Trophoblast cell (in vitro differentiated cells and primary cell): ENCODE data around the gene CBLC.

Experiments
- DNase-seq, 2 donors: peaks; one replicate each; pipeline ENCODE4 v3.0.0-alpha.2; 2016
- H2AFZ ChIP-seq: 2 replicates; pipeline ENCODE4 v1.6.1; 2013; ENCODE audit warnings: low read length, moderate library complexity, mild to moderate bottlenecking; ENCODE audit not compliant: insufficient read depth, poor library complexity
- H2AK5ac ChIP-seq: 2 replicates; pipeline ENCODE4 v1.6.1; 2013; ENCODE audit warnings: mild to moderate bottlenecking, low read length
- H2BK120ac ChIP-seq: 2 replicates; pipeline ENCODE4 v1.6.1; 2013; ENCODE audit warnings: low read length, mild to moderate bottlenecking, moderate library complexity; ENCODE audit not compliant: insufficient read depth, poor library complexity
- H2BK12ac ChIP-seq: 2 replicates; pipeline ENCODE4 v1.6.1; 2013; ENCODE audit warnings: mild to moderate bottlenecking, low read length, moderate library complexity
- H2BK5ac ChIP-seq: 2 replicates; pipeline ENCODE4 v1.6.1; 2013; ENCODE audit warnings: low read length, low read depth, moderate library complexity, mild to moderate bottlenecking; ENCODE audit not compliant: poor library complexity
- H3K14ac ChIP-seq: 2 replicates; pipeline ENCODE4 v1.6.1; 2013; ENCODE audit warnings: mild to moderate bottlenecking, low read length
- H3K18ac ChIP-seq: 2 replicates; pipeline ENCODE4 v1.6.1; 2013; ENCODE audit warnings: mild to moderate bottlenecking, low read length
- H3K23ac ChIP-seq: 2 replicates; pipeline ENCODE4 v1.6.1; 2013; ENCODE audit warnings: low read length
- H3K27ac ChIP-seq: 2 replicates; pipeline ENCODE4 v1.5.1; 2013; ENCODE audit warnings: low read depth, mild to moderate bottlenecking, inconsistent platforms, low read length, moderate library complexity
- H3K27me3 ChIP-seq: 2 replicates; pipeline ENCODE4 v1.6.1; 2013; ENCODE audit warnings: inconsistent platforms, mild to moderate bottlenecking, low read length, moderate library complexity; ENCODE audit not compliant: insufficient read depth
- H3K36me3 ChIP-seq, 2 experiments: 1 replicate in 1 of 2; 2 replicates in 1 of 2; pipeline ENCODE4 v1.6.1; 2013; ENCODE audit warnings: low read length in 2 of 2, mild to moderate bottlenecking in 2 of 2, moderate library complexity in 1 of 2; ENCODE audit not compliant: insufficient read depth in 2 of 2, control insufficient read depth in 1 of 2
- H3K4ac ChIP-seq: 2 replicates; pipeline ENCODE4 v1.6.1; 2013; ENCODE audit warnings: low read depth, mild to moderate bottlenecking, low read length, moderate library complexity
- H3K4me1 ChIP-seq, 2 experiments: 1 replicate in 1 of 2; 2 replicates in 1 of 2; pipeline ENCODE4 v1.6.1; 2013; ENCODE audit warnings: low read length in 2 of 2, mild to moderate bottlenecking in 2 of 2, moderate library complexity in 1 of 2; ENCODE audit not compliant: insufficient read depth in 2 of 2, control insufficient read depth in 1 of 2
- H3K4me2 ChIP-seq: 2 replicates; pipeline ENCODE4 v1.6.1; 2013; ENCODE audit warnings: inconsistent platforms, mild to moderate bottlenecking, low read length, moderate library complexity
- H3K4me3 ChIP-seq: 2 replicates; pipeline ENCODE4 v1.5.1; 2013; ENCODE audit warnings: mild to moderate bottlenecking, low read depth, low read length, inconsistent platforms
- H3K79me1 ChIP-seq: one replicate; pipeline ENCODE4 v1.6.1; 2013; ENCODE audit warnings: low read length
- H3K79me2 ChIP-seq: 2 replicates; pipeline ENCODE4 v1.6.1; 2013; ENCODE audit warnings: low read length, mild to moderate bottlenecking; ENCODE audit not compliant: control insufficient read depth, insufficient read depth, poor library complexity
- H3K9ac ChIP-seq: 2 replicates; pipeline ENCODE4 v1.6.1; 2013; ENCODE audit warnings: mild to moderate bottlenecking, low read length
- H3K9me3 ChIP-seq: 2 replicates; pipeline ENCODE4 v1.6.1; 2013; ENCODE audit warnings: low read depth, mild to moderate bottlenecking, control low read depth, inconsistent platforms, low read length; ENCODE audit not compliant: insufficient read depth
- H4K12ac ChIP-seq: 2 replicates; pipeline ENCODE4 v1.6.1; 2013; ENCODE audit warnings: low read depth, mild to moderate bottlenecking, low read length, moderate library complexity
- H4K8ac ChIP-seq: 2 replicates; pipeline ENCODE4 v1.6.1; 2013; ENCODE audit warnings: low read depth, mild to moderate bottlenecking, low read length, moderate library complexity
- H4K91ac ChIP-seq: one replicate; pipeline ENCODE4 v1.6.1; 2013; ENCODE audit warnings: low read depth, mild to moderate bottlenecking, low read length, moderate library complexity
- WGBS: extraction: QIAGEN DNeasy Blood & Tissue Kit; methylation state at CpG from one replicate; pipeline ENCODE4 v1.1.7; 2013; ENCODE audit warnings: missing lambda C conversion rate; ENCODE audit not compliant: insufficient read length, insufficient coverage; ENCODE audit errors: extremely low coverage; 5-methylcytosine and 5-hydroxymethylcytosine counted together

CBLC gene

DNA sequence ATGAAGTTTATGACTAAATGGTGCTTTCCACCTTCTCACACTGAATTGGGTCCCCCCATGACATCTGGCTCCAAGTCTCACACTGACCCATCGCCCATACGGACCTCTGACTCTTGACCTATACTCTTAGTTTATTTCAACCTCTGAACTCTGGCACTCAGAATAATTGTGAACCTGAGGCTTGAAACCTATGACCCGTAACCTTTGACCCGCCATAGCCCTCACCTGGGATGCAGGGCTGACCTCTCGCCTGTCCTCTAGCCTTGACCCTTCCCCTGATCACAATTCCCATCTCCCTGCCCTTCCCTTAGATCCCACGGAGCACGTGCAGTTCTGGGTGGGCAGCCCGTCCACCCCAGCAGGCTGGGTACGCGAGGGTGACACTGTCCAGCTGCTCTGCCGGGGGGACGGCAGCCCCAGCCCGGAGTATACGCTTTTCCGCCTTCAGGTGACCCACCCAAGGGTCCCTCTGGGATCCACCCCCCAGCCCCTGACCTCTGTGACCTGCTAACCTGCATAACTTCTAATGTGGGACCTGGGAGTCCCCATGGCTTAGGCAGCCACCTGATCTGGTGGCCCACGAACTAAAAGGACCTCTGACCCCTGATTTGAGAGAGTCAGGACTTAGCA, 36.3 kb downstream of the CBLC start:
- Histone ChIP-seq H3K4me2 (no peak overlapping the region), H4K8ac (no peak overlapping the region), H2BK12ac (no peak overlapping the region), H2BK120ac (no peak overlapping the region), H3K9ac (no peak overlapping the region), H3K36me3 (peaks cover 4 to 5% of the 10 kb centered on the region in 2 experiments), H3K79me1 (peaks cover 4% of the 10 kb centered on the region), H3K9me3 (no peaks in the 10 kb centered on the region), H3K4me3 (no peak overlapping the region), H3K4ac (no peak overlapping the region), H2AK5ac (no peak overlapping the region), H3K4me1 (peaks cover 5 to 6% of the 10 kb centered on the region in 2 experiments), H3K14ac (no peak overlapping the region), H3K23ac (no peak overlapping the region), H4K12ac (no peak overlapping the region), H2BK5ac (no peak overlapping the region), H3K27me3 (no peaks in the 10 kb centered on the region), H2AFZ (no peak overlapping the region), H3K79me2 (no peaks in the 10 kb centered on the region), H3K27ac (no peak overlapping the region), H4K91ac (no peak overlapping the region), H3K18ac (no peak overlapping the region)
- DNase-seq = no peak
- no CpG with 5 or more reads among the region's 16 CpGs for WGBS

DNA sequence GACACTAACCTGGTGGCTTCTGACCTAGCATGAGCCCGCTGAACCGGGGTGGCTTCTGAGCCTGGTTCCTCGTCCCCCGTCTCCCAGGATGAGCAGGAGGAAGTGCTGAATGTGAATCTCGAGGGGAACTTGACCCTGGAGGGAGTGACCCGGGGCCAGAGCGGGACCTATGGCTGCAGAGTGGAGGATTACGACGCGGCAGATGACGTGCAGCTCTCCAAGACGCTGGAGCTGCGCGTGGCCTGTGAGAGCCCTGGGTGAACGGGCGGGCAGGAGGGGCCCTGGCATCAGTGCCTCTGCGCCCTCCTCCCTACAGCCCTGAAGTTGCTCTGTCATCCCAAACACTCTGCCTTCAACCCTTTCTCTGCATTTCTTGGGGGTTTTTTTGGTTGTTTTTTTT, 36.8 kb downstream of the CBLC start:
- H3K4ac ChIP-seq = no peak overlapping the region
- H3K18ac ChIP-seq = no peak overlapping the region
- no peak overlapping the region for H4K12ac ChIP-seq
- no peaks in the 10 kb centered on the region for H3K79me1 ChIP-seq
- no peaks in the 10 kb centered on the region for H3K27me3 ChIP-seq
- H2BK12ac ChIP-seq = no peak overlapping the region
- no peaks in the 10 kb centered on the region for H3K9me3 ChIP-seq
- H4K91ac ChIP-seq = no peak overlapping the region
- H3K4me1 ChIP-seq = peaks cover 0 to under 1% of the 10 kb centered on the region in 2 experiments
- peaks cover 4 to 5% of the 10 kb centered on the region in 2 experiments for H3K36me3 ChIP-seq
- H3K79me2 ChIP-seq = no peaks in the 10 kb centered on the region
- H3K4me2 ChIP-seq = no peak overlapping the region
- no peak overlapping the region for H3K23ac ChIP-seq
- H2BK120ac ChIP-seq = no peak overlapping the region
- H2BK5ac ChIP-seq = no peak overlapping the region
- WGBS = no CpG with 5 or more reads among the region's 17 CpGs
- H2AK5ac ChIP-seq = no peak overlapping the region
- H3K9ac ChIP-seq = no peak overlapping the region
- DNase-seq = no peak
- no peak overlapping the region for H4K8ac ChIP-seq
- no peak overlapping the region for H2AFZ ChIP-seq
- no peak overlapping the region for H3K14ac ChIP-seq
- H3K27ac ChIP-seq = no peak overlapping the region
- no peak overlapping the region for H3K4me3 ChIP-seq

GRCh38 chr19:44816301-44816700, 38.6 kb downstream of the CBLC start:
- H4K91ac ChIP-seq = no peak overlapping the region
- no peak overlapping the region for H2AFZ ChIP-seq
- H2BK120ac ChIP-seq = no peak overlapping the region
- no peak overlapping the region for H3K27ac ChIP-seq
- H3K18ac ChIP-seq = no peak overlapping the region
- H3K36me3 ChIP-seq = peaks cover 4 to 5% of the 10 kb centered on the region in 2 experiments
- H3K4me1 ChIP-seq = no peaks in the 10 kb centered on the region
- H3K23ac ChIP-seq = no peak overlapping the region
- no peak overlapping the region for H2BK12ac ChIP-seq
- H2BK5ac ChIP-seq = no peak overlapping the region
- H3K4me2 ChIP-seq = no peak overlapping the region
- no peak overlapping the region for H2AK5ac ChIP-seq
- H3K9ac ChIP-seq = no peak overlapping the region
- no peak for DNase-seq
- H3K79me1 ChIP-seq = no peaks in the 10 kb centered on the region
- H3K9me3 ChIP-seq = no peaks in the 10 kb centered on the region
- H3K79me2 ChIP-seq = no peaks in the 10 kb centered on the region
- WGBS = no CpG with 5 or more reads among the region's 2 CpGs
- no peaks in the 10 kb centered on the region for H3K27me3 ChIP-seq
- H4K12ac ChIP-seq = no peak overlapping the region
- H3K4ac ChIP-seq = no peak overlapping the region
- H3K14ac ChIP-seq = no peak overlapping the region
- no peak overlapping the region for H3K4me3 ChIP-seq
- H4K8ac ChIP-seq = no peak overlapping the region

GRCh38 chr19:44817725-44818465, 40.2 kb downstream of the CBLC start:
- H2AK5ac ChIP-seq = no peak overlapping the region
- H3K4me3 ChIP-seq = no peak overlapping the region
- no peak overlapping the region for H3K14ac ChIP-seq
- H4K91ac ChIP-seq = no peak overlapping the region
- H2BK5ac ChIP-seq = no peak overlapping the region
- WGBS = no CpG with 5 or more reads among the region's 8 CpGs
- H4K12ac ChIP-seq = no peak overlapping the region
- H3K23ac ChIP-seq = no peak overlapping the region
- H4K8ac ChIP-seq = no peak overlapping the region
- no peaks in the 10 kb centered on the region for H3K9me3 ChIP-seq
- H3K79me2 ChIP-seq = no peaks in the 10 kb centered on the region
- H3K9ac ChIP-seq = no peak overlapping the region
- H3K4me2 ChIP-seq = no peak overlapping the region
- H3K4ac ChIP-seq = no peak overlapping the region
- no peaks in the 10 kb centered on the region for H3K79me1 ChIP-seq
- H3K18ac ChIP-seq = no peak overlapping the region
- no peak for DNase-seq
- no peaks in the 10 kb centered on the region for H3K4me1 ChIP-seq
- peaks cover 4 to 5% of the 10 kb centered on the region in 2 experiments for H3K36me3 ChIP-seq
- H2AFZ ChIP-seq = no peak overlapping the region
- H2BK120ac ChIP-seq = no peak overlapping the region
- no peak overlapping the region for H3K27ac ChIP-seq
- no peak overlapping the region for H2BK12ac ChIP-seq
- H3K27me3 ChIP-seq = no peaks in the 10 kb centered on the region
